GM12891 (cell line): Measurements from ENCODE around the gene BTG1.

ENCODE experiments used
- PAX5 ChIP-seq: IDR thresholded peaks from 2 replicates; pipeline ENCODE4 v1.6.1; 2011; ENCODE audit warnings: low read length, moderate library complexity, mild to moderate bottlenecking; ENCODE audit not compliant: insufficient read depth, severe bottlenecking
- POLR2A ChIP-seq: IDR thresholded peaks from 2 replicates; pipeline ENCODE4 v1.6.1; 2011; ENCODE audit warnings: low read depth, low read length, control low read depth
- POLR2AphosphoS5 ChIP-seq: IDR thresholded peaks from 2 replicates; pipeline ENCODE4 v1.6.1; 2011; ENCODE audit warnings: low read depth, low read length, control low read depth
- POU2F2 ChIP-seq: IDR thresholded peaks from 2 replicates; pipeline ENCODE4 v1.6.1; 2011; ENCODE audit warnings: low read depth, mild to moderate bottlenecking, control low read depth, low read length, moderate library complexity
- SPI1 ChIP-seq: IDR thresholded peaks from 2 replicates; pipeline ENCODE4 v1.6.1; 2011; ENCODE audit warnings: low read depth, low read length, control low read depth
- TAF1 ChIP-seq: IDR thresholded peaks from 2 replicates; pipeline ENCODE4 v1.6.1; 2011; ENCODE audit warnings: low read depth, low read length, control low read depth

DNA sequence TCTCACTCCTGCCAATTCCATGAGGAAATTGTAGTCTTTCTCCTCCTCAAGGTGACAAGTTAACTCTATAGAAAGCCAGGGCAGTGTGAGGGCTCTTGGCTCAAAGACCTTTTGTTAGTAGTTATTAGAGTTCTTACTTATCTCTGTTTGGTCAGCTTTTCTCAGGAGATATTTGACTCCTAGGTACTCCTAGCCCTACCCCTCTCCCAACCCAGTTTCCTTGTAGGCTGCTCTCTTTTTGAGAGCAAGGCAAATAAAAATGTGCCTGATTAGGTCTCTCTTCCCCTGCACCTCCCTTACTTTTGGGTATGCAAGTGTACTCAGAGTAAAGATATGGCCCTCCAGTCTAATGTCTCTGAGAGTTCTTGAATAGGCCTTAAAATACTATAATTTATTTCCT, 23.8 kb downstream of the BTG1 start:
- 0 out of 2 replicates have a peak, but pooled peaks have one; percentile 18 for TF ChIP-seq POLR2A
- no peak for TF ChIP-seq POLR2AphosphoS5
- no peak for TF ChIP-seq POU2F2
- TF ChIP-seq PAX5 = no peak
- no peak for TF ChIP-seq TAF1
- TF ChIP-seq SPI1 = no peak
